Neural cell (in vitro differentiated cells): ENCODE data around the gene ABCG5. TPM values are rescaled to one million over a fixed set of nuclear protein-coding genes. Genes with fewer than 3 reads are reported as not detected.
A peak's percentile ranks its signal among the peaks of the same experiment; 100 is the strongest.

Experiments
- H2AFZ ChIP-seq: fragments of 200-600, 300-800 bp; sonication (generic), shearing (Covaris generic); 2 replicates; pipeline ENCODE4 v1.6.0; 2014; ENCODE audit warnings: low read depth, mild to moderate bottlenecking, antibody characterized with exemption, low read length, moderate library complexity
- H3F3A ChIP-seq: fragments of 200-600 bp; shearing (Covaris generic); 2 replicates; pipeline ENCODE4 v1.6.1; 2016; ENCODE audit warnings: mild to moderate bottlenecking, moderate library complexity, mixed read lengths, antibody characterized with exemption, low read length; ENCODE audit not compliant: insufficient read depth, poor library complexity, severe bottlenecking
- H3K27ac ChIP-seq: fragments of 200-600, 300-800 bp; sonication (generic), shearing (Covaris generic); 2 replicates; pipeline ENCODE4 v1.5.1; 2014; ENCODE audit warnings: mild to moderate bottlenecking, low read length, moderate library complexity
- H3K27me3 ChIP-seq: fragments of 300-800, 200-600 bp; sonication (generic), shearing (Covaris generic); 2 replicates; pipeline ENCODE4 v1.6.0; 2014; ENCODE audit warnings: mild to moderate bottlenecking, low read depth, low read length, moderate library complexity; ENCODE audit not compliant: insufficient read depth
- H3K36me3 ChIP-seq: fragments of 300-800, 200-600 bp; sonication (generic), shearing (Covaris generic); 2 replicates; pipeline ENCODE4 v1.5.1; 2014; ENCODE audit warnings: mild to moderate bottlenecking, antibody characterized with exemption, low read length, moderate library complexity; ENCODE audit not compliant: insufficient read depth
- H3K4me2 ChIP-seq: fragments of 300-800, 200-600 bp; sonication (generic), shearing (Covaris generic); 2 replicates; pipeline ENCODE4 v1.6.0; 2014; ENCODE audit warnings: mild to moderate bottlenecking, low read length
- H3K4me3 ChIP-seq: fragments of 300-800, 200-600 bp; sonication (generic), shearing (Covaris generic); 2 replicates; pipeline ENCODE4 v1.5.1; 2014; ENCODE audit warnings: mild to moderate bottlenecking, low read length, moderate library complexity
- H3K79me2 ChIP-seq: fragments of 200-600 bp; shearing (Covaris generic); replicated peaks from 2 replicates; pipeline ENCODE4 v1.6.0; 2014; ENCODE audit warnings: mild to moderate bottlenecking, low read length, moderate library complexity; ENCODE audit not compliant: insufficient read depth
- H3K9ac ChIP-seq: fragments of 300-800, 200-600 bp; sonication (generic), shearing (Covaris generic); 2 replicates; pipeline ENCODE4 v1.6.1; 2016; ENCODE audit warnings: mild to moderate bottlenecking, low read length, mixed read lengths
- H3K9me2 ChIP-seq: fragments of 200-600 bp; shearing (Covaris generic); 2 replicates; pipeline ENCODE4 v1.6.1; 2016; ENCODE audit warnings: mild to moderate bottlenecking, low read length, mixed read lengths; ENCODE audit not compliant: insufficient read depth
- H3K9me3 ChIP-seq: fragments of 200-600, 300-800 bp; sonication (generic), shearing (Covaris generic); 2 replicates; pipeline ENCODE4 v1.6.1; 2016; ENCODE audit warnings: mild to moderate bottlenecking, mixed run types, low read length, moderate library complexity, mixed read lengths
- H4K20me1 ChIP-seq: fragments of 200-600 bp; shearing (Covaris generic); 2 replicates; pipeline ENCODE4 v1.6.1; 2016; ENCODE audit warnings: mild to moderate bottlenecking, mixed run types; ENCODE audit not compliant: insufficient read depth
- EP300 ChIP-seq: fragments of 450-650 bp; conservative IDR thresholded peaks from 2 replicates; pipeline ENCODE4 v1.6.1; 2014; ENCODE audit warnings: antibody characterized with exemption, mild to moderate bottlenecking, moderate library complexity; ENCODE audit not compliant: poor library complexity, severe bottlenecking
- EZH2 ChIP-seq: fragments of 200-600, 300-800 bp; shearing (Covaris generic), sonication (generic); IDR thresholded peaks from 2 replicates; pipeline ENCODE4 v1.6.1; 2014; ENCODE audit warnings: antibody characterized with exemption, low read length, borderline replicate concordance, mild to moderate bottlenecking; ENCODE audit not compliant: insufficient read depth, poor library complexity, severe bottlenecking
- MXI1 ChIP-seq: fragments of 450-650 bp; conservative IDR thresholded peaks from 2 replicates; pipeline ENCODE4 v1.6.1; 2014; ENCODE audit warnings: antibody characterized with exemption, mild to moderate bottlenecking; ENCODE audit not compliant: poor library complexity, severe bottlenecking
- POLR2AphosphoS5 ChIP-seq: IDR thresholded peaks from 2 replicates; pipeline ENCODE4 v1.6.1; 2012
- RAD21 ChIP-seq: fragments of 450-650 bp; conservative IDR thresholded peaks from 2 replicates; pipeline ENCODE4 v1.6.1; 2014; ENCODE audit warnings: antibody characterized with exemption, mild to moderate bottlenecking, moderate library complexity
- SMC3 ChIP-seq: fragments of 450-650 bp; conservative IDR thresholded peaks from 2 replicates; pipeline ENCODE4 v1.6.1; 2014; ENCODE audit warnings: antibody characterized with exemption, mild to moderate bottlenecking, moderate library complexity; ENCODE audit not compliant: poor library complexity
- TAF1 ChIP-seq: IDR thresholded peaks from 2 replicates; pipeline ENCODE4 v1.6.1; 2012; ENCODE audit warnings: low read depth
- polyA plus RNA-seq: library from polyadenylated mRNA; depleted of rRNA; stranded (reverse); fragments of >200 nt; gene quantifications from 2 replicates; pipeline ENCODE4 v1.2.3, GENCODE V29; 2014
- TF ChIP-seq, protein P1 (sequence below): IDR thresholded peaks from 2 replicates; pipeline ENCODE4 v1.6.1; 2012; ENCODE audit warnings: borderline replicate concordance
- TF ChIP-seq, protein P2 (sequence below): fragments of 450-650 bp; IDR thresholded peaks from 2 replicates; pipeline ENCODE4 v1.5.1; 2014; ENCODE audit warnings: antibody characterized with exemption, mild to moderate bottlenecking, moderate library complexity; ENCODE audit not compliant: poor library complexity, severe bottlenecking

The ABCG5 gene
- polyA plus RNA-seq, 1 donor from 2014 or later: not detected

DNA sequence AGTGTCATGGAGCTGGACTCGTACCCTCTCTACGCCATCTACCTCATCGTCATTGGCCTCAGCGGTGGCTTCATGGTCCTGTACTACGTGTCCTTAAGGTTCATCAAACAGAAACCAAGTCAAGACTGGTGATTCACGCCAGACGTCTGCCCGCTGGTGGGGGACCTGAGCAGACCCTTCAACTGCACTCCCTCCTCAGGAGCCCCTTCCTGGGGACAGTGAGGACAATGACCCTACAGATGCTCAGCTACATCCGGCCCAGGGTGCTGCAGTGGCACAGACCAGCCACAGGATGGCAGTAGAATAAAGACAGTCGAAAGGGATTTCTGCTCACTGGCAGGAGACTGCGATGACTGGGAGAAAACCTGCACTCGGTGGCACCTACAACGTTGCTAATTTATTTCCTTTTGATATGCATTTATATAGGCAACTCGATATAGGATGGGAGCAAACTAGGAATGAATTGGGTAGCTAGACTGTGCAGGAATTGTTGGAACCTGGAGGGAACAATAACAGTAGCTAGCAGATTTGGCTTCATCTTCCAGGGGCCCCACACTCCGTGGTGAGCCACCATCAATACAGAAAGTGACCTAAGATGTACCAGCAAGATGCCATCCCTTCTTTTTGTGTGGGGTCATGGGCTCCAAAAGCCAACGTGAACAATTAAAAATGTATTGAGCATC, 39.3 kb upstream of the ABCG5 start:
- Histone ChIP-seq H4K20me1 (no peaks in the 10 kb centered on the region), H3F3A (no peaks in the 10 kb centered on the region), H3K9me3 (peaks cover 4% of the 10 kb centered on the region), H2AFZ (no peak overlapping the region), H3K36me3 (no peaks in the 10 kb centered on the region), H3K27me3 (no peaks in the 10 kb centered on the region), H3K4me2 (no peak overlapping the region), H3K4me3 (no peak overlapping the region), H3K9me2 (no peaks in the 10 kb centered on the region), H3K27ac (no peak overlapping the region), H3K9ac (no peak overlapping the region), H3K79me2 (no peaks in the 10 kb centered on the region)
- TF ChIP-seq RAD21 (peak; percentile 79), SMC3 (peak; percentile 71), TAF1 (no peak), POLR2AphosphoS5 (no peak), EZH2 (no peak), EP300 (no peak), MXI1 (no peak)
- TF ChIP-seq, protein P1, sequence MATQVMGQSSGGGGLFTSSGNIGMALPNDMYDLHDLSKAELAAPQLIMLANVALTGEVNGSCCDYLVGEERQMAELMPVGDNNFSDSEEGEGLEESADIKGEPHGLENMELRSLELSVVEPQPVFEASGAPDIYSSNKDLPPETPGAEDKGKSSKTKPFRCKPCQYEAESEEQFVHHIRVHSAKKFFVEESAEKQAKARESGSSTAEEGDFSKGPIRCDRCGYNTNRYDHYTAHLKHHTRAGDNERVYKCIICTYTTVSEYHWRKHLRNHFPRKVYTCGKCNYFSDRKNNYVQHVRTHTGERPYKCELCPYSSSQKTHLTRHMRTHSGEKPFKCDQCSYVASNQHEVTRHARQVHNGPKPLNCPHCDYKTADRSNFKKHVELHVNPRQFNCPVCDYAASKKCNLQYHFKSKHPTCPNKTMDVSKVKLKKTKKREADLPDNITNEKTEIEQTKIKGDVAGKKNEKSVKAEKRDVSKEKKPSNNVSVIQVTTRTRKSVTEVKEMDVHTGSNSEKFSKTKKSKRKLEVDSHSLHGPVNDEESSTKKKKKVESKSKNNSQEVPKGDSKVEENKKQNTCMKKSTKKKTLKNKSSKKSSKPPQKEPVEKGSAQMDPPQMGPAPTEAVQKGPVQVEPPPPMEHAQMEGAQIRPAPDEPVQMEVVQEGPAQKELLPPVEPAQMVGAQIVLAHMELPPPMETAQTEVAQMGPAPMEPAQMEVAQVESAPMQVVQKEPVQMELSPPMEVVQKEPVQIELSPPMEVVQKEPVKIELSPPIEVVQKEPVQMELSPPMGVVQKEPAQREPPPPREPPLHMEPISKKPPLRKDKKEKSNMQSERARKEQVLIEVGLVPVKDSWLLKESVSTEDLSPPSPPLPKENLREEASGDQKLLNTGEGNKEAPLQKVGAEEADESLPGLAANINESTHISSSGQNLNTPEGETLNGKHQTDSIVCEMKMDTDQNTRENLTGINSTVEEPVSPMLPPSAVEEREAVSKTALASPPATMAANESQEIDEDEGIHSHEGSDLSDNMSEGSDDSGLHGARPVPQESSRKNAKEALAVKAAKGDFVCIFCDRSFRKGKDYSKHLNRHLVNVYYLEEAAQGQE: no peak
- TF ChIP-seq, protein P2, sequence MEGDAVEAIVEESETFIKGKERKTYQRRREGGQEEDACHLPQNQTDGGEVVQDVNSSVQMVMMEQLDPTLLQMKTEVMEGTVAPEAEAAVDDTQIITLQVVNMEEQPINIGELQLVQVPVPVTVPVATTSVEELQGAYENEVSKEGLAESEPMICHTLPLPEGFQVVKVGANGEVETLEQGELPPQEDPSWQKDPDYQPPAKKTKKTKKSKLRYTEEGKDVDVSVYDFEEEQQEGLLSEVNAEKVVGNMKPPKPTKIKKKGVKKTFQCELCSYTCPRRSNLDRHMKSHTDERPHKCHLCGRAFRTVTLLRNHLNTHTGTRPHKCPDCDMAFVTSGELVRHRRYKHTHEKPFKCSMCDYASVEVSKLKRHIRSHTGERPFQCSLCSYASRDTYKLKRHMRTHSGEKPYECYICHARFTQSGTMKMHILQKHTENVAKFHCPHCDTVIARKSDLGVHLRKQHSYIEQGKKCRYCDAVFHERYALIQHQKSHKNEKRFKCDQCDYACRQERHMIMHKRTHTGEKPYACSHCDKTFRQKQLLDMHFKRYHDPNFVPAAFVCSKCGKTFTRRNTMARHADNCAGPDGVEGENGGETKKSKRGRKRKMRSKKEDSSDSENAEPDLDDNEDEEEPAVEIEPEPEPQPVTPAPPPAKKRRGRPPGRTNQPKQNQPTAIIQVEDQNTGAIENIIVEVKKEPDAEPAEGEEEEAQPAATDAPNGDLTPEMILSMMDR: peak; percentile 76

DNA sequence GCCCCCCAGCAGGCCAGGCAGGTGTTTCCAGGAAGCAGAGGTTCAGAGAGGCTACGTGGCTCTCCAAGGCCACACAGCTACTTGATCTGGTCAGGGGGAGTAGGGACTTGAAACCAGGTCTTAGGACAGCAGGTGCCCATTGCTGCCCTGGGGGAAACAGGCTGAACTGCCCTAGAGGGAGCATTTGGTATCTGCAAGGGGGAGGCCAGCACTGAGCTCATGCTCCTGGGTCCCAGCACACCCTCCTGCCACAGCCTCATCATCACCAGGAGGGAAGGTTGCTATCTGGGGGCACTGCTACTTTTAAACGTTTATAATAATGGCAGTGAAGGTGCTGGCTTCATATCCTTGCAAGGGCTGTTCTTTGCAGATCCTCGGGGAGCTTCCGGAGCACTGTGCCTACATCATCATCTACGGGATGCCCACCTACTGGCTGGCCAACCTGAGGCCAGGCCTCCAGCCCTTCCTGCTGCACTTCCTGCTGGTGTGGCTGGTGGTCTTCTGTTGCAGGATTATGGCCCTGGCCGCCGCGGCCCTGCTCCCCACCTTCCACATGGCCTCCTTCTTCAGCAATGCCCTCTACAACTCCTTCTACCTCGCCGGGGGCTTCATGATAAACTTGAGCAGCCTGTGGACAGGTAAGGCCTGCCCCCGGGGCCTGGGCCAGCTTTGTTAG, 36.3 kb upstream of the ABCG5 start:
- TF ChIP-seq EZH2 (no peak), POLR2AphosphoS5 (no peak), TAF1 (no peak), MXI1 (no peak), EP300 (no peak), SMC3 (no peak), RAD21 (no peak)
- TF ChIP-seq, protein P1: no peak
- TF ChIP-seq, protein P2: no peak
- no peaks in the 10 kb centered on the region for H3K79me2 ChIP-seq
- H3K9me3 ChIP-seq: no peaks in the 10 kb centered on the region
- no peaks in the 10 kb centered on the region for H3K27me3 ChIP-seq
- H3F3A ChIP-seq: no peaks in the 10 kb centered on the region
- no peak overlapping the region for H3K4me3 ChIP-seq
- no peaks in the 10 kb centered on the region for H4K20me1 ChIP-seq
- no peak overlapping the region for H3K27ac ChIP-seq
- H3K4me2 ChIP-seq: no peak overlapping the region
- no peaks in the 10 kb centered on the region for H3K9me2 ChIP-seq
- H3K36me3 ChIP-seq: no peaks in the 10 kb centered on the region
- H3K9ac ChIP-seq: no peak overlapping the region
- no peak overlapping the region for H2AFZ ChIP-seq
